Measurements from ENCODE around the gene CPT1B. TPM values are rescaled to one million over a fixed set of nuclear protein-coding genes. Genes with fewer than 3 reads are reported as not detected.

CPT1B gene
- total RNA-seq, 1 experiment from 2014 or later: 13.1 TPM

- DNase-seq (no peak), ATAC-seq (no peak)
- no peaks in the 10 kb centered on the region for H3K9me2 ChIP-seq (replicated peaks; ENCODE audit: low read length)
- TF ChIP-seq CTCF (conservative IDR thresholded peaks at IDR 0.05; ENCODE audit: low read depth, low read length): no peak
- TF ChIP-seq EZH2 (IDR thresholded peaks at IDR 0.05; ENCODE audit: low read length, unreplicated experiment): no peak
- TF ChIP-seq EZH2phosphoT487 (IDR thresholded peaks at IDR 0.05; ENCODE audit: borderline replicate concordance, low read length): no peak
- H3K9me3 ChIP-seq (ENCODE audit: low read length): no peaks in the 10 kb centered on the region
- intact Hi-C loops (cut with micrococcal nuclease): no loop called here
- BruUV-seq (replicated peaks): no TSS peak
- H3K36me3 ChIP-seq (ENCODE audit: low read depth, low read length): no peaks in the 10 kb centered on the region
- H3K27ac ChIP-seq (ENCODE audit: low read length): no peak overlapping the region
- CTCF ChIA-PET: no interaction called here
- no peak overlapping the region for H3K4me2 ChIP-seq (ENCODE audit: low read length)
- H3K79me2 ChIP-seq (ENCODE audit: low read length): no peaks in the 10 kb centered on the region
- no peak overlapping the region for H3K9ac ChIP-seq (ENCODE audit: low read length)
- POLR2A ChIA-PET (ENCODE audit: unreplicated experiment): no interaction called here
- H4K20me1 ChIP-seq (ENCODE audit: low read length): no peaks in the 10 kb centered on the region
- H2AFZ ChIP-seq (ENCODE audit: low read length): no peak overlapping the region
- no peaks in the 10 kb centered on the region for H3K4me1 ChIP-seq (ENCODE audit: insufficient read depth, low read length)
- no peak overlapping the region for H3K4me3 ChIP-seq (ENCODE audit: low read length)
- no peaks in the 10 kb centered on the region for H3F3A ChIP-seq (ENCODE audit: low read length, unreplicated experiment)
- no peaks in the 10 kb centered on the region for H3K27me3 ChIP-seq (ENCODE audit: low read length)
Observed at GRCh38 chr22:50607659-50608020, 29.4 kb upstream of the CPT1B start.

GRCh38 chr22:50606946-50607658 is 28.9 kb upstream of the CPT1B start:
- no peak for ATAC-seq
- CTCF ChIA-PET: no interaction called here
- no peak overlapping the region for H2AFZ ChIP-seq (ENCODE audit: low read length)

More at GRCh38 chr22:50606946-50607658, 28.9 kb upstream of the CPT1B start:
- BruUV-seq (replicated peaks): no TSS peak
- no peaks in the 10 kb centered on the region for H3K9me2 ChIP-seq (replicated peaks; ENCODE audit: low read length)
- no peak overlapping the region for H3K27ac ChIP-seq (ENCODE audit: low read length)
- no peaks in the 10 kb centered on the region for H4K20me1 ChIP-seq (ENCODE audit: low read length)
- intact Hi-C loops (cut with micrococcal nuclease): no loop called here
- no peak overlapping the region for H3K4me2 ChIP-seq (ENCODE audit: low read length)
- DNase-seq: no peak
- POLR2A ChIA-PET (ENCODE audit: unreplicated experiment): no interaction called here
- H3K27me3 ChIP-seq (ENCODE audit: low read length): no peaks in the 10 kb centered on the region
- no peaks in the 10 kb centered on the region for H3F3A ChIP-seq (ENCODE audit: low read length, unreplicated experiment)
- H3K9me3 ChIP-seq (ENCODE audit: low read length): no peaks in the 10 kb centered on the region
- TF ChIP-seq EZH2phosphoT487 (IDR thresholded peaks at IDR 0.05; ENCODE audit: borderline replicate concordance, low read length) (no peak), CTCF (conservative IDR thresholded peaks at IDR 0.05; ENCODE audit: low read depth, low read length) (no peak), EZH2 (IDR thresholded peaks at IDR 0.05; ENCODE audit: low read length, unreplicated experiment) (no peak)
- no peak overlapping the region for H3K4me3 ChIP-seq (ENCODE audit: low read length)
- no peaks in the 10 kb centered on the region for H3K36me3 ChIP-seq (ENCODE audit: low read depth, low read length)
- H3K9ac ChIP-seq (ENCODE audit: low read length): no peak overlapping the region
- no peaks in the 10 kb centered on the region for H3K4me1 ChIP-seq (ENCODE audit: insufficient read depth, low read length)
- no peaks in the 10 kb centered on the region for H3K79me2 ChIP-seq (ENCODE audit: low read length)

All from PC-3 (cell line).